Stimulated activated CD8-positive, alpha-beta memory T cell treated with anti-CD3 and anti-CD28 coated beads, Interleukin-7, amount 100 ng/mL, for 4 hours (primary cell): ENCODE measurements around the gene CSF2.

ENCODE experiments used
- DNase-seq, 2 donors: peaks; one replicate each; pipeline ENCODE4 v3.0.0-alpha.2; 2020; ENCODE audit warnings: low read depth in 2 of 2

The CSF2 gene

DNA sequence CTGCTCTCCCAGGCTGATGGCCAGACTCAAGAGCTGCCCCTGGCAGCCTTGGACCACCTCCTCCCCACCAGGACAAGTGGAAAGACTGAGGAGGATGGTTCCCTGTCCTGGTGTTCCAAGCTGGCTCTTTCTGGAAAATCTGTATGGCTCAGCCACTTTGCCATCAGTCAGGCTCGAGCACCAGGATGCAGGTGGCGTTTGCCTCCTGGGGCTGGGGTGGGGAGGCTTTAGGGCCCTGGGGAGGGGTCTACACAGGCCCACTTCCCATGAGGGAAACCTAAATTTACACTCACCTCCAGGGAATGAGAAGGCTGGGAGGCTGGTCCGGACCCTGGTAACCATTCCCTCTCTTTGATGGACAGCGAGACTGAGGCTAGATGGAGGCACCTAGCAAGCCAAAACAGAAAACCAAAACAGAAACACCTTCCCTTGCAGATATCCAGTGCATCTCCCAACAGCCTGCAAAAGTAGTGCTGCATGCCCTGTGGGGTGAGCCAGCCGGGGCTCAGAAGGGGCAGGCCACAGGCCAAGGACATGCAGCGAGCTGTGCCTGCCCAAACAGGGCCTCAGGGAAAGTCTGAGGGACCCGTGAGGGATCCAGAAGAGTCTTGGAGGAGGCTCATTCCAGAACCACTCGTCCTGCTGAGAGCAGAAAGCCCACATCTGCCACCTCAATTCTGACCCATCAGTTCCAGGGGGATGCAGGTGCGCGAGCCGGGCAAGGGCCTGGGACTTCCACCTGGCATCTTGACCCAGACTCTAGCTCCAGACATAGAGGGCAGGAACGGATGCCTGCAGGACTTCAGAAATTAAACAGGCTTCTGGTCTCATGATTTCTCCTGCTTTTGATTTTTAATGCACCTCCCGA, 5.4 kb upstream of the CSF2 start:
- no peak for DNase-seq

DNA sequence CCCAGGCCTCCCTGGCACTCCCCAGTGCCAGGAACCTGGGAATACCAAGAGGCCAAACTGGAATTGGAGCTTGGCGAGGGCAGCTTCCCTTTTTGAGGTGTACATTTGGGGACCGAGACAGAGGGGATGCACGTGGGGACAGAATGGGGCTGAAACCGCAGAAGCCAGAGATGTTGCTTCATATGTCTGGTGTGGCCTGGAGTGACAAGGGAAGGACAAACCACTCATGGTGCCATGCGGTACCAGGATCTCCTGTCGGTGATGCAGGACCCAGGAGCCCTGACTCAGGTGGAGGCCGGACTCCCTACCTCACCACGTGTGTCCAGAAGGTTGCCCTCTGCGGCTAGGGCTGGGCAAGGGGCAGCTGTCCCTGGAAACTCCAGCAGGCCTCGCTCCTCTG, 4.0 kb upstream of the CSF2 start:
- no peak for DNase-seq

DNA sequence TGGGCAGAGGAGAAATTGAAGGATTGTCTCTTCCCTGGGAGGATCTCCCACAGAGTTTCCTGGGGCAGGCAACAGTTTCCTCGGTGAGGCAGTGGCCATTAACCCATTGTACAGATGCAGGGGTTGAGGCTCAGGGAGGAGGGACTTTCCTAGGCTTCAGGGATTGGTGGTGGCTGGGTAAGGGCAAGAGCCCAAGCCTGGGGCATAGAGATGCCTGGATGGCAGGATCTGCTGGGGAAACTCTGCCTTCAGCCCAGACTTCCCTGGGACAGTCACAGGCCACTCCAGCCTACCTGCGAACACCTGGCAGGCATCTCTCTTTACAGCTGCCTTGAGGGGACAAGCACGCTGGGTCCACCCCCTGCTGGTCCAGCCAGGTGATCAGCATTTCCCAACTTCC, 3.6 kb upstream of the CSF2 start:
- DNase-seq: no peak

DNA sequence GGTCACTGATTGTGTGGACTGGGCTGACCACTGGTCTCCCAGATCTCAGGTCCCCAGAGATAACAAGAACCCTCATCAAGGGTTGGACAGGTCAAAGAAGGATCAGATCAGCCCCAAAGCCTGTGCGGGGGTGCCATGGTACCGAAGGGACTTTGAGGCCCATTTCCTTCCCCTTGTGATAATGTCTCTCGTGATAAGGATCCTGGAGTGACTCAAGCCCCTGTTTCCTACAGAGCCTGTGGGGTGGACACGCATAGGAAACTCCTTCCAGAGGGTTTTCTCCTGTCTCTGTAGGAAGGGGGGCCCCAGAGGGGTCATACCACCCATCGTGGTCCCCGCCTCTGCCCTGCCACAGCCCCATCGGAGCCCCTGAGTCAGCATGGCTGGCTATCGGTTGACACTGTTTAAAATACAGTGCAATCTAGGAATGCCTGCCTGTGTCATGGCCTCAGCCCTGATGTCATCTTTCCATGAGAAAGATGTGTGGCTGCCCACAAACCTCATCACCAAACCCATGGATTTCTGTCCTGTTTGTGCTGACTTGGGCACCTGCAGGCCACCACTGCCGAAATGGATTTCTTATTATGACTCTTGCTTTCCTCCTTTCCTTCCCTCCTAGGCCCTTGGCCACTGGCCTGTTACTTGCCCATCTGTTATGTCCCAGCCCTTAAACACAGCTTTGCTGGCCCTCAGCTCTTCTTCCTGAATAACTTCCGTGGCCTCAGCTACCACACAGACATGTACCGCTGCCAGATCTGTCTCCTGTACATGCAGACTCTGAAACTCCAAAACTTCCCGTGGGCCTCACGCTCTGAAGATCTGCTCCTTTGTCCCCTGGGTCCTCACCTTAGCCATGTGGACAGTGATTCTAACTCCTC, 2.9 kb upstream of the CSF2 start:
- peak; percentile 40 to 51 for DNase-seq

DNA sequence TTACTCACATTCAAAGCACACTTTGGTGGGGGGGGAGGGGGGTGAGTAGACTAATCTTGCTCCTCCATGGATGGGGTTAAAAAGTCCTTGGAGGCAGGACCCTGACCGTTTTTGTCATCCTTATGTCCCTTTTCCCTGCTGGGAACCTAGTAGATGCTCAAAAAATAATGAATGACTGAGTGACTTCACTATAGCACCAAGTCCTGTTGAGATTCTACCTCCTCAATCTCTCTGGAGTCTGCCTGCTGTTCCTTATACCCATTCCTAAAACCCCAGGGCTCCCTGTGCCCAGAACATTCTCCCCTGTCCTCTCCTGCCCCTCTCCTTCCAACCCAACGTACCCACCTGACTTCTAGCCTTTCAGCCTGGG, 2.3 kb upstream of the CSF2 start:
- DNase-seq: no peak

DNA sequence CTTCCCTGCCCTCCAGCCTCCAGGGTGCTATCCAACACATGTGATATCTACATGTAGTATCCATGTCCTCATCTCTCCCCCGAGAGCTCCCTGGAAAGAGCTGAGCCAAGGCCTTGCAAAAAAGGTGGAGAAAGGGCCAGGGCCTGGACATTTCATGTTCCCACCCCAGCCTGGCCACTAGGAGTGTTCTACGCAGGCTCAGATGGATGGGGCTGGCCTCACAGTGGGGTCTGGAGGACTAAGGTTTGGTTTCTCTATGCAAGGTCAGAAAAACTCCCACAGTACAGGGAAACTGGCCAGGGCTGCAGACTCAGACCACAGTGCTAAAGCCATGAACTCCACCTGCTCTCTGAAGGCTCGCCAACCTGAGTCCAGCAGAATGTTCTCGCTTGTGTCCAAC, 1.5 kb upstream of the CSF2 start:
- no peak for DNase-seq

DNA sequence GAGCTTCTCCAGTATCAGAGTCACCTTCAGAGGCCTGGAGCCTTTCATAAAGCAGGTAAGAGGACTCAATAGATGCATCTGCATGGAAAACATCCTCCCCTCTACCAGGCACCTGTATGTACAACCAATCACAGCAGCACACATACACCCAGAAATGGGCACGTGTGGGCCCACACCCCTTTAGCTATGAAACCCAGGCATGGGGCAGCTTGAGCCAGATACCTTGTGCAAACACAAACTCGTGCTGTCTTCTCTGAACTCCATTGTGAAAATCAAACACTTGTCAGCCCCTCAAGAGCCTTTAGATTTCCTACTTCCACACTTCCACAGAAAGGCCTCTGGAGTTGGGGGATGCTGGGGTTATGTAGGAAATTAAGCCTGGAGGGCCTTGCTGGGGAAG, 1.1 kb upstream of the CSF2 start:
- no peak for DNase-seq

DNA sequence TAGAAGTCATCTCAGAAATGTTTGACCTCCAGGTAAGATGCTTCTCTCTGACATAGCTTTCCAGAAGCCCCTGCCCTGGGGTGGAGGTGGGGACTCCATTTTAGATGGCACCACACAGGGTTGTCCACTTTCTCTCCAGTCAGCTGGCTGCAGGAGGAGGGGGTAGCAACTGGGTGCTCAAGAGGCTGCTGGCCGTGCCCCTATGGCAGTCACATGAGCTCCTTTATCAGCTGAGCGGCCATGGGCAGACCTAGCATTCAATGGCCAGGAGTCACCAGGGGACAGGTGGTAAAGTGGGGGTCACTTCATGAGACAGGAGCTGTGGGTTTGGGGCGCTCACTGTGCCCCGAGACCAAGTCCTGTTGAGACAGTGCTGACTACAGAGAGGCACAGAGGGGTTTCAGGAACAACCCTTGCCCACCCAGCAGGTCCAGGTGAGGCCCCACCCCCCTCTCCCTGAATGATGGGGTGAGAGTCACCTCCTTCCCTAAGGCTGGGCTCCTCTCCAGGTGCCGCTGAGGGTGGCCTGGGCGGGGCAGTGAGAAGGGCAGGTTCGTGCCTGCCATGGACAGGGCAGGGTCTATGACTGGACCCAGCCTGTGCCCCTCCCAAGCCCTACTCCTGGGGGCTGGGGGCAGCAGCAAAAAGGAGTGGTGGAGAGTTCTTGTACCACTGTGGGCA, 642 bp downstream of the CSF2 start:
- no peak for DNase-seq

DNA sequence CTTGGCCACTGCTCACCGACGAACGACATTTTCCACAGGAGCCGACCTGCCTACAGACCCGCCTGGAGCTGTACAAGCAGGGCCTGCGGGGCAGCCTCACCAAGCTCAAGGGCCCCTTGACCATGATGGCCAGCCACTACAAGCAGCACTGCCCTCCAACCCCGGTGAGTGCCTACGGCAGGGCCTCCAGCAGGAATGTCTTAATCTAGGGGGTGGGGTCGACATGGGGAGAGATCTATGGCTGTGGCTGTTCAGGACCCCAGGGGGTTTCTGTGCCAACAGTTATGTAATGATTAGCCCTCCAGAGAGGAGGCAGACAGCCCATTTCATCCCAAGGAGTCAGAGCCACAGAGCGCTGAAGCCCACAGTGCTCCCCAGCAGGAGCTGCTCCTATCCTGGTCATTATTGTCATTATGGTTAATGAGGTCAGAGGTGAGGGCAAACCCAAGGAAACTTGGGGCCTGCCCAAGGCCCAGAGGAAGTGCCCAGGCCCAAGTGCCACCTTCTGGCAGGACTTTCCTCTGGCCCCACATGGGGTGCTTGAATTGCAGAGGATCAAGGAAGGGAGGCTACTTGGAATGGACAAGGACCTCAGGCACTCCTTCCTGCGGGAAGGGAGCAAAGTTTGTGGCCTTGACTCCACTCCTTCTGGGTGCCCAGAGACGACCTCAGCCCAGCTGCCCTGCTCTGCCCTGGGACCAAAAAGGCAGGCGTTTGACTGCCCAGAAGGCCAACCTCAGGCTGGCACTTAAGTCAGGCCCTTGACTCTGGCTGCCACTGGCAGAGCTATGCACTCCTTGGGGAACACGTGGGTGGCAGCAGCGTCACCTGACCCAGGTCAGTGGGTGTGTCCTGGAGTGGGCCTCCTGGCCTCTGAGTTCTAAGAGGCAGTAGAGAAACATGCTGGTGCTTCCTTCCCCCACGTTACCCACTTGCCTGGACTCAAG, 1.5 kb downstream of the CSF2 start:
- no peak for DNase-seq

DNA sequence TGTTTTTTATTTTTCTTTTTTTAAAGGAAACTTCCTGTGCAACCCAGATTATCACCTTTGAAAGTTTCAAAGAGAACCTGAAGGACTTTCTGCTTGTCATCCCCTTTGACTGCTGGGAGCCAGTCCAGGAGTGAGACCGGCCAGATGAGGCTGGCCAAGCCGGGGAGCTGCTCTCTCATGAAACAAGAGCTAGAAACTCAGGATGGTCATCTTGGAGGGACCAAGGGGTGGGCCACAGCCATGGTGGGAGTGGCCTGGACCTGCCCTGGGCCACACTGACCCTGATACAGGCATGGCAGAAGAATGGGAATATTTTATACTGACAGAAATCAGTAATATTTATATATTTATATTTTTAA, 2.1 kb downstream of the CSF2 start:
- DNase-seq: no peak

DNA sequence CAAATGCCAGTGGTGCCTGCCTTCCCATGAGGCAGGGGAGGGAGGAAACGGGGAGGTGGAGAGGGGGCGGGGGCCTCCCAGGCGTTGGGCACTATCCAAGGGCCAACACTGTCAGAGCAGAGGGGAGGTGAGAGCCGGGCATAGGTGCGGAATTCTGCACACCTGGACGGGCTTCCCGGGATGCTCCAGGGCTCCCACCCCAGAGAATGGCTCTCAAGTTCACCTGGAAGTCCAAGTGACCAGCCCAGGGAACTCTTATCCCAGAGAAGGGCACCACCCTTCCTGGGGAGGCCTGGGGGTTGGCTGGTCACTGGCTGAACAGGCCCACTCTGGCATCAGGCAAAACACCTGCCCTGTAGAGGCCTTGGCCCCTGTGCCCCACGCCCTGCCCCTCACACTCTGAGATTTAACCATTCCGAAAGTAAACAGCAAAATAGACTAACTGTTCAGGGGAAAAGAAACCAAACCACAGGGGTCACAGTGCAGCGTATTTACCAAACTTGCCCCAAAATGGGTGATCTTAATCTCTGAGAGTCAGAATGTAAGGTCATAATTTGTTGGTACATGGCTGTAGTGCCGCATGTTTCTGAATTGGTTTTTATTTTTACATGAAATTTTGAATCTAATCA, 2.7 kb downstream of the CSF2 start:
- DNase-seq: no peak

DNA sequence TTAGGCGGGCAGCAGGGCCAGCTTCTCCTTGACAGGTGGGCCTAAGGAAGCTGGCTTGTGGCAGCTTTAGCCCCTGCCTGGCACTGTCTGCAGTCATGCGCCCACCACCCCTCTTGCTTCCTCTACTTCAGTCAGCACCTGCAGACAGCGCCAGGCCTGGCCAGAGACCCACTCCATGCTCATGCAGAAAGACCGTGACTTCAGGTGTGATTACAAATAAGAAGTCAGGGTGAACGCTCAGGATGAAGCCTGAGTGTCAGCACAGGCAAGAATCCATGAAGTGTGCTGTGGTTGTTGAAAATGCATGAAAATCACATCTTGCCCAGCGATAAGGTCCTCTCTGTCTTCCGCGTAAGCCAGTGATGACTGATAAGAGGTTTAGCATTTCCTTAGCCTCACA, 3.4 kb downstream of the CSF2 start:
- no peak for DNase-seq

DNA sequence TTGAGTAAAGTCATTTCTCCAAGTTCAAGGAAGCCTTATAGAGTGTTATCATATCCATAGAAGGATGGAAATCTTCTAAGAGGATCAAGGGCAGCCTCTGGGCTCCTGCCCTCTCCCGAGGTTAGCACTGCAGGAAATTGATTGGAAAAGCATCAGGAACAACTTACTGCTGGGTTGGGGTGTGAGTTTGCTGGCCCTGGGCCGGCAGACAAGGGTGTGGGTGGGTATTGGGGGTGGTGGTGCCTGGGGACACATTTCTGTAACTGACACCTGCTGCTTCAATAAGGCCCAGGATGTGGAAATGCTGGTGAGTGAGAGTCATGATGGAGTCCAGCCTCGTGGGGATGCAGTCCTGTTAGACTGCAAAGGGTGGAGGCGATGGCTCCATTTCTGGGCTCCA, 5.5 kb downstream of the CSF2 start:
- no peak for DNase-seq

DNA sequence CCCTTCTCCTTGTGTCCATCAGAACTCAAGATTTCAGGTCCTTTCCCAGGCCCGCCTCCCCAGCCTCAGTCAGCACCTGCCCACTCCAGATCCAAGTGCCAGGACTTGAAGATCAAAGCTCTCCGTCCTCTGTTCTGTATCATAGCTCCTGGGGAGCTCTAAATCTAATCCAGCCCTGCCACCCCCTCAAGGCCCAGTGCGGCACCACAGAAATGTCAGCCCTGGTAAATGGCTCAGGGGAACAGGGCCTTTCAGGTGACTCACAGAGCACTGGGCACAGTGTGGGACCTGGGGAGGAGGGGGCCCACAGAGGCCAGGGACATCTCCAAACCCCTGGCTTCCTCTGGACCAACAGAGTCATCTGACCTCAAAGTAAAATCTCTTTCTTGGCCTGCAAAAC, 6.0 kb downstream of the CSF2 start:
- DNase-seq: no peak

DNA sequence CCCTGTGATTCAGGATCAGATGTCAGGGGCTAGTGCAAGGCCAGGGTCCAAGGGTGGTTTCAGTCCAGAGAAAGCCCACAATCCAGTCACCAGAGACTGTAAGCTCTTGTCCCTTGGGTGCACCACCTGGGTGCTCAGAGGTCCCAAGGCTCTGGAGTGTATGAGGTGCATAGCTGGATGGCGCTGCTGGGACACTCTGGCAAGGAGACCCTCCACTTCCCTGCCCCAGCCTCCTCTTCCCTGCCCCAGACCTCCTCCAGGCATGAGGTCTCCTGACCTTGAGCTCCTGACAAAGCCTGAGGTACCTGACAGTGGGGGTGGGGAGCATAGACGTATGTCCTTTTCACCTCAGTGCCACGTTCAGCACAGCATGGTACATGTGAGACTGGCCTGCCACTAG, 7.0 kb downstream of the CSF2 start:
- DNase-seq: no peak

DNA sequence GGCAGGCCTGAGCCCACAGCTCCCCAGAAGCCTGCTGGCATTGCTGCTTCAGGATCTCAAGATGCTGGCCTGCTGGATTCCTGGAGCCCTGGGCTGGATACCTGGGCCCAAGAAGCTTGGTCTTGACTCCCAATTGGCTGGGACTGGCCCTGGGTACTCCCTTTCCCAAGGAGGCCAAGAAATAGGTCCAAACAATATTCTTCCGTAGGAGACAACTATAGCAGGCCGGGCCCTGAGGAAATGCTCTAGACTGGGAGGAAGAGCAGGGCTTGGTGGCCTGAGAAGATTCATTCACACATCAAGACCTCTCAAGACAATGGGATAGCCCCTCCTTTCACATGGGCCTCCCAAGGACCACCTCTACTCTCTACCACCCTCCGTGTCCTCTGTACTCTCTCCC, 7.9 kb downstream of the CSF2 start:
- no peak for DNase-seq

DNA sequence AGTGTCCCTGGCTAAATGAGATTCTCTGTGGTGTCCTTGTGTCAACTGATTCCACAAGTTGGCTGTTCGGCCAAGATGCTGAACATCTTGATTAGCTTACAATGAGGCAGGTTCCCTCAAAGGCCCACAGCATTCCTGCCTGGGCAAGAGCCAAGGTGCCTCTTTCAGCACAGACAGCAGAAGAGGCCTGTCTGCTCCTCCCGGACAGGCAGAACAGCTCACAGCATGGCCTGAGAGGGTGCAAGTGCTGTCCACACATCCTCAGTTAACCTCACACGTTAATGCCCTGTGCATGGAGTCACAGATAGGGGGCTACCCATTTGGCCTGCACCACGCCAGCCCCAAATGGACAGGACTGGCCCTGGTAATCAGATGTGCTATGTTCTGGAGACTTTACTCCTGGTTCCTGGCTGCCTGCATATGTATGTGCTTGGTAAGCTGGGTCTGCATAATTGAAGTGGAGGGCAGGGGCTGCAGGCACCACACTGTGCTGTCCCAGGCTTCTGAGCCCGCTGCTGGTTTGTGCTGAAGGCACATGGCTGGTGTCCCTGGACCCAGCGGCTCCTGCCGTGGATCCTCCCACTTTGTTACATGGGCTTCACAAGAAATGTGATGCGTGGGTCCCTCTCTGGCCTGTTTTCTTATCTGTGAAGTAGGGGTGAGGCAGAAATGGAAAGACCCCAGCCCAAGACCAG, 8.9 kb downstream of the CSF2 start:
- no peak for DNase-seq

DNA sequence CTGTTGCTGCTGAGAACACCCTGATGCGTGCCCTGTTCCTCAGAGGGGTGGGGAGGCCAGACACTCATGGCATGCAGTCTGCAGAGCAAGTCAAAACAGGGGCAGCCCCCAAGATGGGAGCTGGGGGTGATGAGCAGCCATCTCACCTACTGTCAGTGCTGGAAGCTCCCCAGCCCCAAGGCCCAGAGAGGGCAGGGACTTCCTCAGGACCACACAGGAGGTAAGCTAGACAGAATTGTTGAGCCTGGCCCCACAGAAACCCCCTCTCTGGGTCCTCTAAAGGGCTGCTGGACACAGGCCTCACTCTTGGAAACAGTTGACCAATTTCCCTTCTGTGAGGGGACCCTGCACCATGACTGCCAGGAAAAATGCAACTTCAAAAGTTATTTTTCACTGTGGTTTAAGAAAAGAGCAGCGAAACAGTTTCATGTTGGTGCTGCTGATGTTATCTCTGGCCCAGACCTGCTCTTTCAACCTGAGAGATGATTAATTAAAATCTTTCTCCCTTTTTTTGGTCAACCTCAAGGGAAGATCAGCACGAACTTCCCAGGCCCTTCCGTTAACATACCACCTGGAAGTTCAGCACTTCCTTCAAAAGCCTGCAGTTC, 9.6 kb downstream of the CSF2 start:
- DNase-seq: no peak

DNA sequence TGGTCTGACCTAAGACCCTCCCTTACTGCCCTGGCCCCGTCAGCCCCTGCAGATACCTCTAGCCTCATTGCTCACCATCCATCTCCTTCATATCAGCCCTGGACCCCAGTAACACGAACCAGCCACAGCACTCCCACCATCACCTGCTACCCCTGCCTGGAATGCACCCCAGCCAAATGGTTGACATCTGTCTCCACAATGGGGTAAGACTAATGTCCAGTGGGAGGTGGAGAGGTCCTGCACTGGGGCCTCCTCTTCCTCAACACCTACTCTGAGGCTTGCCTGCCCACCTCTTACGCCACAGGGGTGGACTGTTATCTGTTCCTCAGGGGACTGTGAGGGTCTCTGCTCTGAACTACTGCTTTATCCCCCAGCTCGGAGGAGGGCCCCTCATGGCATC, 12.1 kb downstream of the CSF2 start:
- no peak for DNase-seq

DNA sequence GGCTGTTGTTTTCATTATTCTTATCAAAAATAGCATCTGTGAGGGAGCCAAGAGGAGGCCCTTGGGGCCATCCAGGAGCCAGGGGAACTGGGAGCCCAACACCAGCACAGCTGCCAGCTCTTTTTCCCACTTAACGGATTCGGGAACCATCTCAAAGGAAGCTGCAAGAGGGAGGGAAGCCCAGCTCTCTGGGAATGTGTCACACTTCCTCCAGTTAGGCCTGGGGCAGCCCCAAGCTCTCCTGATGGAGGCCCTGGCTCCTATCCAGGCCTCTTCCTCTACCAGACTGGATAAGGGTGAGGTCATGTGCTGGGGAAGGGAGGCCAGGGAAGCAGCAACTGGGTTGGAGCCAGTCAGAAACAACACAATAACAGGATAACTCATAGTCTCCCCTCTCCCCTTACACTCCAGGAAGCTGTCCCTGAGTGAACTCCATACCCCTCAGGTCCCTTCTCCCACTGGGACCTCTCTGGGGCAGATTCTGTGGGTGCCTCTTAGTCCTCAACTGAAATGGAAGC, 12.7 kb downstream of the CSF2 start:
- DNase-seq: no peak
